ENCODE measurements around the gene CASP7.

GRCh38 chr10:113639966-113640365 lies 39.7 kb upstream of the CASP7 start:
- TF ChIP-seq, protein P1, sequence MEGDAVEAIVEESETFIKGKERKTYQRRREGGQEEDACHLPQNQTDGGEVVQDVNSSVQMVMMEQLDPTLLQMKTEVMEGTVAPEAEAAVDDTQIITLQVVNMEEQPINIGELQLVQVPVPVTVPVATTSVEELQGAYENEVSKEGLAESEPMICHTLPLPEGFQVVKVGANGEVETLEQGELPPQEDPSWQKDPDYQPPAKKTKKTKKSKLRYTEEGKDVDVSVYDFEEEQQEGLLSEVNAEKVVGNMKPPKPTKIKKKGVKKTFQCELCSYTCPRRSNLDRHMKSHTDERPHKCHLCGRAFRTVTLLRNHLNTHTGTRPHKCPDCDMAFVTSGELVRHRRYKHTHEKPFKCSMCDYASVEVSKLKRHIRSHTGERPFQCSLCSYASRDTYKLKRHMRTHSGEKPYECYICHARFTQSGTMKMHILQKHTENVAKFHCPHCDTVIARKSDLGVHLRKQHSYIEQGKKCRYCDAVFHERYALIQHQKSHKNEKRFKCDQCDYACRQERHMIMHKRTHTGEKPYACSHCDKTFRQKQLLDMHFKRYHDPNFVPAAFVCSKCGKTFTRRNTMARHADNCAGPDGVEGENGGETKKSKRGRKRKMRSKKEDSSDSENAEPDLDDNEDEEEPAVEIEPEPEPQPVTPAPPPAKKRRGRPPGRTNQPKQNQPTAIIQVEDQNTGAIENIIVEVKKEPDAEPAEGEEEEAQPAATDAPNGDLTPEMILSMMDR (conservative IDR thresholded peaks at IDR 0.05) = no peak
- no peak for TF ChIP-seq EZH2 (IDR thresholded peaks at IDR 0.05; ENCODE audit: low read depth)
